Duodenal mucosa (tissue), 2 donors: Measurements from ENCODE around the gene KRTDAP.

Experiments used
- H3K27ac ChIP-seq: one replicate; pipeline ENCODE4 v1.7.0; 2013; ENCODE audit warnings: low read depth, low read length
- H3K27me3 ChIP-seq, 2 donors: one replicate each; pipeline ENCODE4 v1.7.0; 2013; ENCODE audit warnings: low read length in 2 of 2, control low read depth in 1 of 2; ENCODE audit not compliant: insufficient read depth in 2 of 2, control insufficient read depth in 1 of 2
- H3K36me3 ChIP-seq, 2 donors: one replicate each; pipeline ENCODE4 v1.7.0; 2013; ENCODE audit warnings: low read length in 2 of 2, control low read depth in 1 of 2; ENCODE audit not compliant: insufficient read depth in 2 of 2, control insufficient read depth in 1 of 2
- H3K4me1 ChIP-seq, 2 donors: one replicate each; pipeline ENCODE4 v1.7.0; 2013; ENCODE audit warnings: low read length in 2 of 2, control low read depth in 1 of 2; ENCODE audit not compliant: insufficient read depth in 2 of 2, control insufficient read depth in 1 of 2
- H3K4me3 ChIP-seq, 2 donors: one replicate each; pipeline ENCODE4 v1.7.0; 2013; ENCODE audit warnings: low read length in 2 of 2, low read depth in 1 of 2
- H3K9ac ChIP-seq, 2 donors: one replicate each; pipeline ENCODE4 v1.7.0; 2013; ENCODE audit warnings: low read length in 2 of 2, low read depth in 1 of 2
- H3K9me3 ChIP-seq, 2 donors: one replicate each; pipeline ENCODE4 v1.7.0; 2013; ENCODE audit warnings: low read length in 2 of 2, control low read depth in 1 of 2; ENCODE audit not compliant: control insufficient read depth in 1 of 2

KRTDAP gene

DNA sequence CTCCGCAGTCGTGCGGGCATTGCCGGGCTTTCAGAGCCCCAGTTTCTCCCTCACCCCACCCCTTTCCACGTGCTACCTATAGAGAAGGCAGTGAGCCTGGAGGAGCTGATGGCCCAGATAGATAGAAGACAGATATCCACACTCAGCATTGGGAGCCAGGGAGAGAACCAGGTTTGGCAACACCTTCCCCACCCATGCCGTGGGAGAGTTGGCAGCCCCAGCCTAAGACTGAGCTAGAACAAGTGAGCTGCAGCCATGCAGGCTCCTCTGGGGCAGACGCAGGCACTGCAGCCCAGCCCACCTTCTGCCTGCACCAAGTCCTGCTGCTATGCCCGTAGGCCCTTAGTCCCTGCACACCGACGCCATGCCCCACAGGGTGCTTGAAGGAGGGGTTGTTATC is 10.3 kb upstream of the KRTDAP start:
- no peaks in the 10 kb centered on the region for H3K27me3 ChIP-seq
- no peak overlapping the region for H3K27ac ChIP-seq
- no peaks in the 10 kb centered on the region for H3K9me3 ChIP-seq
- no peaks in the 10 kb centered on the region for H3K4me1 ChIP-seq
- H3K9ac ChIP-seq = no peak overlapping the region
- no peak overlapping the region for H3K4me3 ChIP-seq
- no peaks in the 10 kb centered on the region for H3K36me3 ChIP-seq

DNA sequence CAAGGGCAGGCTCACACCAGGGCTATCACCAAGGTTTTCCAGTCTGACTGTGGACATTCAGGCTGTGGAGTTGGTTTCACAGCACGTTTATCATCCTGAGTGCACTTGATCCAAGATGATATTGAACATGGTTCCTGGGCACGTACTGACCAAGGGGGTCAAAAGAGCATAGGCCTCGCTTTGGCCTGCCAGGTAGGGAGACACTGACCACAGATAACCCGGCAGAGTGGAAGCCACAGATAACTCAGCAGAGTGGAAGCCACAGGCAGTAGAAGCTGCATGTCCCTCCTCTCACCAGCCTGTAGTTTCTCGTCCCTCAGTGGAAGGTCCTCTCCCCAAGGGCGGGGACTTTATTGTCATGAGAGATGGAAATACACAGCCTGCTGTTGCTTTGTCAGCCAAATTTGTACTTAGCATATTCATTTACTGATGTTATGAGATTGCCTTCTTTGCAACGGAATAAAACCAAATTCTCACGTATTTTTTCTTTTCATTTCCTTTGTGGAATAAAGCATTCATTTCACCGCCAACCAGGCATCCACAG is 8.8 kb upstream of the KRTDAP start:
- Histone ChIP-seq H3K36me3 (no peaks in the 10 kb centered on the region), H3K27ac (no peak overlapping the region), H3K9ac (no peak overlapping the region), H3K4me3 (no peak overlapping the region), H3K9me3 (no peaks in the 10 kb centered on the region), H3K27me3 (no peaks in the 10 kb centered on the region), H3K4me1 (no peaks in the 10 kb centered on the region)

DNA sequence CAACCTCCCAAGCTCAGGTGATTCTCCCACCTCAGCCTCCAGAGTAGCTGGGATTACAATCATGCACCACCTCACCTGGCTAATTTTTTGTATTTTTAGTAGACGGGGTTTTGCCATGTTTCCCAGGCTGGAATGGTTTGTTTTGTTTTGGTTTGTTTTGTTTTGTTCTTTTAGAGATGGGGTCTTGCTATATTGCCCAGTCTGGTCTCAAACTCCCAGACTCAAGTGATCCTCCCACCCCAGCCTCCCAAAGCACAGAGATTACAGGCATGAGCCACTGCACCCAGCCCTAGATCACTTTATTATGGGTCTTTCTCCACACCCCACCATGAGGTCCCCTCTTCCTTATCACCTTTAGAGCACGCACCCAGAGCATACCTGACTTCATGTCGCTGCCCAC is 8.0 kb upstream of the KRTDAP start:
- H3K4me1 ChIP-seq = no peaks in the 10 kb centered on the region
- no peaks in the 10 kb centered on the region for H3K36me3 ChIP-seq
- no peak overlapping the region for H3K9ac ChIP-seq

DNA sequence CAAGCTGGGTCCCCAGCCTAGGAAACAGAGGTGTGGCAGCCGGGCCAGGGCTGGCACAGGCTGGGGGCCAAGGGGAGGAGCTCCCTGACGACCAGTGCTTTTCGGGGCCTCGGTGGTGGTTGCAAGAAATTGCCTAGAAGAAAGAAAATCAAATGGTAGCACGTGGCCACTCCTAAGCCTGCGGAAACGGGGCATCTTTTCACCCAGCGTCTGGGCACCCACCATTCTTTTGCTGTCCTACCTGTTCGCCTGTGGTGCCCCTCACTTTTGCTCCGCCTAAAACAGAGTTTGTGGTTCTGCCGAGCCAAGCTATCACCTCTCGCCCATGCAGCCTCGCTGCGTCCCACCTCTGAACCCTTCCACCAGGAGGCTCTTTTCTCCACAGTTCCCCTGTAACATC is 7.1 kb upstream of the KRTDAP start:
- Histone ChIP-seq H3K27ac (no peak overlapping the region), H3K9me3 (no peaks in the 10 kb centered on the region), H3K4me3 (no peak overlapping the region), H3K27me3 (peaks cover 0 to 5% of the 10 kb centered on the region in 2 donors), H3K4me1 (no peaks in the 10 kb centered on the region), H3K36me3 (no peaks in the 10 kb centered on the region), H3K9ac (no peak overlapping the region)

More for the DNA sequence above, 8.0 kb upstream of the KRTDAP start:
- Histone ChIP-seq H3K27me3 (peaks cover 0 to under 1% of the 10 kb centered on the region in 2 donors), H3K4me3 (no peak overlapping the region), H3K27ac (no peak overlapping the region), H3K9me3 (no peaks in the 10 kb centered on the region)

DNA sequence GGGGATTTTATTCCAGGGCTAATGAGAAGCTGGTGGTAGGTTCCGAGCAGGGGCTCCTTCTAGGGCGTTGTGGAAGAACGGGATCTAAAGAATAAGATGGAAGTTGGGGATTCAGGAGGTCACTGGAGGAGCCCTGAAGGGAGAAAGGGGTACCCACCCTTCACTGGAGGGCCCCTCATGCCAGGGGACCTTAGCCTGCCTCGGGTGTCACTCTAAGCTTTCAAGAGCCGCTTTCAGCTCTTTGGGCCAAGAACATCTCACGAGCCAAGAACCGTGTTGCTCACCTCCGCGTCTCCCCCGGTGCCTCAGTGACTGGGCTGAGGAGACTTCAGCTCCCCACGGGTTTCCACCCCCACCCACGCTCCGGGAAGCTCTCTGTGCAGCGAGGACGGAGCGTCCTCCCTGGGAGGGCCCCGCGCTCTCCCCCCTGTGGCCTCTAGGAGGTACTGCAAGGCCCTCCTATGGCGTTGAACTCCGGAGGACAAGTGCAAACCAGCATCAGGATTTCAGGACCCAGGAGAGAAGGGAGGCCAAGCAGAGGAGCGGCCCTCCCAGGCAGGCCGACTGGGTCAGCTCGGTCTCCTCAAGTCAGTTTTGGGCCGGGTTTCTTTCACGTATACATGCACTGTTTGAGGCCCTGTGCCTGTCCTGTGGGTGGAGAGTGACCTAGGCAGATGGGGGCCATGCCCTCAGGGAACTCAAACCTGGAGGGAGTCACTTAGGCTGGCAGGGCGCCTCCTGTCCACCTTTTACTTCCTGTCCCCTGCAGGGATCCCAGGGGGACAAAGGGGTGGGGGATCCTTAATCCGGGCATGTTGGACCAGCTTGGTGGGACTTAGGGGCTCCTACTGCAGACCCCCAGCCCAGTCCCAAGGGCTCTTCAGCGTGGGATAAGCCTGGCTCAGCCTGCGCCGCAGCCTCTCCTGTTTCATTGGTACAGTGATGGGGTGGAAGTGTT is 5.1 kb upstream of the KRTDAP start:
- no peak overlapping the region for H3K27ac ChIP-seq
- no peak overlapping the region for H3K9ac ChIP-seq

DNA sequence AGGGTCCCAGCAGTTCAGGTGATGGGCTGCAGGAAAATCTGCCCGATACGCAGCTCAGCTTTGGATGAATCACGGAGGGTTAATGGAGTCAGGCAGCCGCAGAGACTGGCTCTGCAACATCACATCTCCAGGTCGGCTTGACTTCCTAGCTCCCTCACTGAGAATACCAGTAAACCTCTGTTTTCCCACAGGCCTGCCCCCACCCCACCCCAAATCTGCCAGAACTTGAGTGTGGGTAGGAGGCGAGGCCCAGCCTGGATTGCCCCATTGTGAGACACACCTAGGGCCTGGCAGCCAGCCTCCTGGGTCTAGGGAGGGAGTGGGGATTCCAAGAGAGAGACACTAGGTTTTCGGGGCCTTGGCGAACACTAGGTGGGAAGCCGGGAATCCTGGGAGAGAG is 3.7 kb upstream of the KRTDAP start:
- peaks cover 0 to 5% of the 10 kb centered on the region in 2 donors for H3K27me3 ChIP-seq
- no peak overlapping the region for H3K27ac ChIP-seq
- H3K36me3 ChIP-seq = no peaks in the 10 kb centered on the region
- no peaks in the 10 kb centered on the region for H3K4me1 ChIP-seq
- H3K9ac ChIP-seq = no peak overlapping the region
- H3K4me3 ChIP-seq = no peak overlapping the region
- no peaks in the 10 kb centered on the region for H3K9me3 ChIP-seq

More for the DNA sequence above, 5.1 kb upstream of the KRTDAP start:
- H3K4me3 ChIP-seq = no peak overlapping the region
- no peaks in the 10 kb centered on the region for H3K36me3 ChIP-seq
- no peaks in the 10 kb centered on the region for H3K9me3 ChIP-seq
- H3K27me3 ChIP-seq = peaks cover 0 to 5% of the 10 kb centered on the region in 2 donors
- no peaks in the 10 kb centered on the region for H3K4me1 ChIP-seq

DNA sequence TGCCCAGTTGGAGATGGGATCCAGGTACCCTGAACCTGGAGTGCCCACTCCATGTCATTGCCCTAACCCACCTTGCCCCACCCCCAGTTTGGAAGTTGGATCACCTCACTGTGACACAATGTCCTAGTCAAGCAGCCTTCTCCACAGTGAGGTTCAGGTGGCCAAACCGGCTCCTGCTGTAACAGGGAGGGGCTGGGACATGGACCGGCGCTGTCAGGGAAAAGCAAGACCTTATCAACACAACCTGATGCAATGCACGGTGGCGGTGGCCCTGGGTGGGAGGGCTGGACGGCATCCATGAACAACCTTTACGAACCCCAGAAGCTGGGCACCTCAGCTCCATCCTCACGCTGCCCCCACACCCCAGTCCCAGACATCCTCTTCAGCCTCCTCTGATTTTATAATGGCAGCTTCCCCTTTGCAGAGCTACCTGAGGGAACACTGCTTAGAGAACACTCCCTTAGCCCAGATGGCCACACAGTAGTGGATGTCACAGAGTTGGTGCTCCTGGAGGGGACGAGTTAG is 1.6 kb upstream of the KRTDAP start:
- H3K9me3 ChIP-seq = no peaks in the 10 kb centered on the region
- no peak overlapping the region for H3K4me3 ChIP-seq
- peaks cover 0 to 8% of the 10 kb centered on the region in 2 donors for H3K27me3 ChIP-seq
- no peak overlapping the region for H3K27ac ChIP-seq
- no peaks in the 10 kb centered on the region for H3K36me3 ChIP-seq
- no peaks in the 10 kb centered on the region for H3K4me1 ChIP-seq
- H3K9ac ChIP-seq = no peak overlapping the region

DNA sequence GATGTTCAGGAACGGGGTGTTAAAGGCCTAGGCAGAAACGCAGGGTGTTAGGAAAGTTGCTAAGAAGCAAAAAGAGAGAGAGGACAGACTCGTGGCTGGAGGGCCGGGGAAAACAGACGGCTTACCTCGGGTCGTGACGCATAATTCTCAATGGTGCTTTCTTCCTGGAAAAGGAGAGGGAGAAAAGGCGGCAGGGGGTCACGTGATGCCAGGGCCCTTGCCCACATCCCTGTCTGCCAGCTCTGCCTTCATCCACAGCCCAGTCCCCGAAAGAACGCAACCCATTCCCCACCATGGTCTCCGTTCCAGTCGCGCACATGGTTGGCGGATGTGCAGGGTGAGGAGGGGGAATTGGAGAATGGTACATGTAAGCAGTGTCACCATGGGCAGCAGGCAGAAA is 1.6 kb downstream of the KRTDAP start:
- H3K27ac ChIP-seq = no peak overlapping the region

DNA sequence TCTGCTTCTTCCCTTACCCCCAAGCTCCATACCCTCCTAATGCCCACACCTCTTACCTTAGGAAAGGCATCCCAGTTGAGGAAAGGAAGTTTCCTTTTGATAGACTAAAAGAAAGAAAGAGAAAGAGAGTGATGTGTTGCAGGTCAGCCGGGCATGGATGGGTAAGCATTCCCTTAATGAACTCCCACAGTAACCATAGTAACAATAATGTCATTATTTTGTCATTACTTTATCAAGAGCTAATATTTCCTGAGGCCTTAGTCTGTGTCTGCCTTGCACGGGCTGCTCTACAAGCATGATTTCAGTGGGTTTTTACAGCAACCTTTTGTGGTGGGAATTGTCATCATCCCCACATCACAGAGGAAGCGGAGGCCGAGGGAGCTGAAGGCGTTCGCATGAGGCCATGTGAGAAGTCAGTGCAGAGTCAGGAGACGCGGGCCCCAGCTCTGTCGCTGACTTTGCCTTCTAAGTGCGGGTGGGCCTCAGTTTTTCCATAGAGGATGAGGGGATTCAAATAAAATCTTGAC is 2.5 kb downstream of the KRTDAP start:
- Histone ChIP-seq H3K4me3 (no peak overlapping the region), H3K27ac (no peak overlapping the region), H3K9me3 (no peaks in the 10 kb centered on the region), H3K4me1 (peaks cover 0 to 4% of the 10 kb centered on the region in 2 donors), H3K36me3 (no peaks in the 10 kb centered on the region), H3K27me3 (peaks cover 0 to 3% of the 10 kb centered on the region in 2 donors), H3K9ac (no peak overlapping the region)

More for the DNA sequence above, 1.6 kb downstream of the KRTDAP start:
- Histone ChIP-seq H3K4me3 (no peak overlapping the region), H3K9me3 (no peaks in the 10 kb centered on the region), H3K36me3 (no peaks in the 10 kb centered on the region), H3K9ac (no peak overlapping the region), H3K27me3 (peaks cover 0 to 8% of the 10 kb centered on the region in 2 donors), H3K4me1 (peaks cover 0 to 4% of the 10 kb centered on the region in 2 donors)

DNA sequence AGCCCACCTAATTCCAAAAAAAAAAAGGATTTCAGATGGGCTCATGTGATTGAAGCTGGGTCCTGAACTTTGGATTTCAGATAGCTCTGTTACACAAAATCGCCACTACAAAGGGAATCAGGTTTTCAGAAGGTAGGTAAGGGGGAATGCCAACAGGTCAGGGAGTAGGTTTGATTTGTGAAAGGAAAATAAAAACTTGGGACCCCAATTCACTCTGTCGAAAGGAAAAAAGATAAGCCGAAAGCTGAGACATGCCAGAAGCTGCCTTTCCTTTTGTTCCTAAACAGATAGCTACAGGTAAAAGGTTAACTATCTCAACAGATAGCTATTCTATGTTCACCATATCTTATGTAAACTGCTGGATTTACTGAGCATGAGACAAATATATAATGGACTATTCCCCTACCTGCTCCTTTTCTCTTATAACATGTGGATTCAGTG is 4.0 kb downstream of the KRTDAP start:
- Histone ChIP-seq H3K4me3 (no peak overlapping the region), H3K36me3 (no peaks in the 10 kb centered on the region), H3K27ac (no peak overlapping the region), H3K27me3 (peaks cover 0 to 3% of the 10 kb centered on the region in 2 donors), H3K9ac (no peak overlapping the region), H3K4me1 (peaks cover 0 to 4% of the 10 kb centered on the region in 2 donors), H3K9me3 (no peaks in the 10 kb centered on the region)
